Osteocyte (in vitro differentiated cells): ENCODE results near the gene TRMT10B. TPM values are rescaled to one million over a fixed set of nuclear protein-coding genes. Genes with fewer than 3 reads are reported as not detected.

Source experiments
- DNase-seq: peaks from one replicate; pipeline ENCODE4 v3.0.0; 2021; ENCODE audit warnings: mixed read lengths; ENCODE audit not compliant: unreplicated experiment; ENCODE audit errors: extremely low spot score
- H3K27ac Mint-ChIP-seq: one replicate; pipeline ENCODE4 v1.8.0; 2021; ENCODE audit warnings: mild to moderate bottlenecking, mixed read lengths; ENCODE audit not compliant: unreplicated experiment
- H3K27me3 Mint-ChIP-seq: one replicate; pipeline ENCODE4 v1.8.0; 2021; ENCODE audit warnings: mixed read lengths; ENCODE audit not compliant: unreplicated experiment
- H3K36me3 Mint-ChIP-seq: one replicate; pipeline ENCODE4 v1.8.0; 2021; ENCODE audit warnings: mixed read lengths; ENCODE audit not compliant: unreplicated experiment
- H3K4me1 Mint-ChIP-seq: one replicate; pipeline ENCODE4 v1.8.0; 2021; ENCODE audit warnings: mixed read lengths; ENCODE audit not compliant: unreplicated experiment
- H3K4me3 Mint-ChIP-seq: one replicate; pipeline ENCODE4 v1.8.0; 2021; ENCODE audit warnings: mild to moderate bottlenecking, moderate library complexity, mixed read lengths; ENCODE audit not compliant: unreplicated experiment
- H3K9me3 Mint-ChIP-seq: one replicate; pipeline ENCODE4 v1.8.0; 2021; ENCODE audit warnings: mixed read lengths; ENCODE audit not compliant: unreplicated experiment
- total RNA-seq: library from RNA; stranded (reverse); gene quantifications from 2 replicates; pipeline ENCODE4 v1.2.1, GENCODE V29; 2021
- TF ChIP-seq, protein P1 (sequence below): fragments of 200-600 bp; sonication (generic); IDR thresholded peaks from 2 replicates; pipeline ENCODE4 v1.5.0; 2021; ENCODE audit warnings: antibody characterized with exemption, mild to moderate bottlenecking, moderate library complexity

The TRMT10B gene
- total RNA-seq, 1 donor from 2014 or later = 10.8 TPM

DNA sequence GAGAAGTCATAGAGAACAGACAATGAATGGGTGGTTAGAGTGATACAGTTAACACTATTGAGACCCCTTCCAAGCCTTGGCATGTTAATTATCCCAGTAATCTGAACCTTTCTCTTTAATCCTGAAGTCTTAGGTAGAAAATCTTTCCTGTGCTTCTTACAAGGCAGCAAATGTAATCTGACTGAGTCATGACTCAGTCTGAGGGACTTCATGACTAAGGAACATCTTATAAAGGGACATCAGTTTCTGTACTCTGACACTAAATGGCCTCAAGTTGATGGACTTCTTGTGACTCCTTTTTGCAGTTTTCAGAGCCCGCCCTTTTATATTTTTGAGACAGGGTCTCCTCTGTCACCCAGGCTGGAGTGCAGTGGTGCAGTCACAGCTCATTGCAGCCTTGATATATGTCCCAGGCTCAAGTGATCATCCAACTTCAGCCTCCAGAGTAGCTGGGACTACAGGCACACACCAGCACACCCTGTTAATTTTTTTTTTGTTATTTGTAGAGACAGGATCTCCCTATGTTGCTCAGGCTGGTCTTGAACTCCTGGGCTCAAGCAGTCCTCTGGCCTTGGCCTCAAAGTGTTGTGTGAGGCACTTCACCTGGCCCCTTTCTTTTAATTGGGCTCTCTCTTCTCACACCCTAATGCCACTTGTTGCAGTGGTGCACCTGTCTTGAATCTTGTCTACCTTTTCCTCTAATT lies 21.8 kb downstream of the TRMT10B start:
- H3K4me1 Mint-ChIP-seq = no peaks in the 10 kb centered on the region
- H3K27ac Mint-ChIP-seq = no peak overlapping the region
- peaks cover 34% of the 10 kb centered on the region for H3K36me3 Mint-ChIP-seq
- TF ChIP-seq, protein P1, sequence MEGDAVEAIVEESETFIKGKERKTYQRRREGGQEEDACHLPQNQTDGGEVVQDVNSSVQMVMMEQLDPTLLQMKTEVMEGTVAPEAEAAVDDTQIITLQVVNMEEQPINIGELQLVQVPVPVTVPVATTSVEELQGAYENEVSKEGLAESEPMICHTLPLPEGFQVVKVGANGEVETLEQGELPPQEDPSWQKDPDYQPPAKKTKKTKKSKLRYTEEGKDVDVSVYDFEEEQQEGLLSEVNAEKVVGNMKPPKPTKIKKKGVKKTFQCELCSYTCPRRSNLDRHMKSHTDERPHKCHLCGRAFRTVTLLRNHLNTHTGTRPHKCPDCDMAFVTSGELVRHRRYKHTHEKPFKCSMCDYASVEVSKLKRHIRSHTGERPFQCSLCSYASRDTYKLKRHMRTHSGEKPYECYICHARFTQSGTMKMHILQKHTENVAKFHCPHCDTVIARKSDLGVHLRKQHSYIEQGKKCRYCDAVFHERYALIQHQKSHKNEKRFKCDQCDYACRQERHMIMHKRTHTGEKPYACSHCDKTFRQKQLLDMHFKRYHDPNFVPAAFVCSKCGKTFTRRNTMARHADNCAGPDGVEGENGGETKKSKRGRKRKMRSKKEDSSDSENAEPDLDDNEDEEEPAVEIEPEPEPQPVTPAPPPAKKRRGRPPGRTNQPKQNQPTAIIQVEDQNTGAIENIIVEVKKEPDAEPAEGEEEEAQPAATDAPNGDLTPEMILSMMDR = no peak
- no peaks in the 10 kb centered on the region for H3K27me3 Mint-ChIP-seq
- no peak for DNase-seq
- no peak overlapping the region for H3K4me3 Mint-ChIP-seq
- H3K9me3 Mint-ChIP-seq = no peaks in the 10 kb centered on the region

DNA sequence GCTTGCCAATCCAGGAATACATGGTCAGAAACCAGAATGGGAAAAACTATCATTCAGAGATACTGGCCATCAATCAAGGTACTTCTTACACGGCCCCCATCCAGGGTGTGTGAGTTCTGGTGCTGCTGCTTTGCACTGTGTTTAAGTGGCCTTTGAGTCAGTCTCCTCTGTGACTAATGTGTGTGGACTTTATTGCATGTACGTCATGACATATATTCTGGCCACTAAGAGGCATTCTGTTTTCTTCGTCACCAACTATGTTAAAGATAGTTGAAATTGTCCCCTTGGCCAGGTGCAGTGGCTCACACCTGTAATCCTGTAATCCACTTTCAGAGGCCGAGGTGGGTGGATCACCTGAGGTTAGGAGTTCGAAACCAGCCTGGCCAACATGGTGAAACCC lies 22.7 kb downstream of the TRMT10B start:
- no peak for DNase-seq
- no peaks in the 10 kb centered on the region for H3K9me3 Mint-ChIP-seq
- H3K4me3 Mint-ChIP-seq = no peak overlapping the region
- no peaks in the 10 kb centered on the region for H3K4me1 Mint-ChIP-seq
- no peak overlapping the region for H3K27ac Mint-ChIP-seq
- H3K36me3 Mint-ChIP-seq = peaks cover 43% of the 10 kb centered on the region
- TF ChIP-seq, protein P1 = no peak
- H3K27me3 Mint-ChIP-seq = no peaks in the 10 kb centered on the region

DNA sequence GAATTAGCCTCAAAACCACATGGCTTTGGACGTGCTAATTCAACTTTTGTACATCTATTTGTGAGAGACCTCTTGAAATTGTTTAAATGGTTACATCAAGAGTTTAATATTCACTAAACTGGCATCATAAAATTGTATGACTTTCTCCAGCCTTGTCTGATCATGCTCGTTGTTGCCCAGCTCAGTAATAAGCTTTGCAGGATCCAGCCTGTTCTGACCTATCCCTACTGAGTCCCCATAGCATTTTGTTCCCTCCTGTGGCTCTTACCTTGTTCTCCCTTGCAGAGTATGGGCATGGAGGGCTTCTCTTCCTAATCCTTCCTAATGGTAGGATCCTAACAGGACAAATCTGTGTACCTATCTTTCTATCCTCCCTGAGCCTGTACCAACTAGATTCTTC lies 24.9 kb downstream of the TRMT10B start:
- DNase-seq = no peak
- peak overlapping the region; percentile 14 for H3K27ac Mint-ChIP-seq
- TF ChIP-seq, protein P1 = no peak
- no peak overlapping the region for H3K4me3 Mint-ChIP-seq
- no peaks in the 10 kb centered on the region for H3K9me3 Mint-ChIP-seq
- H3K36me3 Mint-ChIP-seq = peaks cover 48% of the 10 kb centered on the region
- no peaks in the 10 kb centered on the region for H3K27me3 Mint-ChIP-seq
- H3K4me1 Mint-ChIP-seq = peaks cover 7% of the 10 kb centered on the region

DNA sequence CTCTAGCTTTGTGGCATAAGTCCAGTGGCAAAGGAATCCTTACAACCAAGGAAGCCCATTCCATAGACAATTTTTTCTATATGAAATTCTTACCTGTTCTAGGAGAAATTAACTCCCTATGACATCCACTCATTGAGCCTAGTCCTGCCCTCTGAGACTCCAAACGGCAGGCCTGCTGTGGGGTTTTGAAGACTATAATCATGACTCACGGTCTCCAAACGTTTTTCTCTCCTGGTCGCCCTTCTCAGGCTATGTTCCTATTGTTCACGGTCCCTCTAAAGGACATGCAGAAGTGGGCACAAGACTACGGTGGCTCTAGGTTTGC lies 30.6 kb downstream of the TRMT10B start:
- peaks cover 28% of the 10 kb centered on the region for H3K4me1 Mint-ChIP-seq
- peak overlapping the region; percentile 99 for H3K4me3 Mint-ChIP-seq
- H3K27ac Mint-ChIP-seq = peak overlapping the region; percentile 91
- TF ChIP-seq, protein P1 = no peak
- no peaks in the 10 kb centered on the region for H3K27me3 Mint-ChIP-seq
- DNase-seq = no peak
- H3K36me3 Mint-ChIP-seq = peaks cover 29% of the 10 kb centered on the region
- no peaks in the 10 kb centered on the region for H3K9me3 Mint-ChIP-seq

DNA sequence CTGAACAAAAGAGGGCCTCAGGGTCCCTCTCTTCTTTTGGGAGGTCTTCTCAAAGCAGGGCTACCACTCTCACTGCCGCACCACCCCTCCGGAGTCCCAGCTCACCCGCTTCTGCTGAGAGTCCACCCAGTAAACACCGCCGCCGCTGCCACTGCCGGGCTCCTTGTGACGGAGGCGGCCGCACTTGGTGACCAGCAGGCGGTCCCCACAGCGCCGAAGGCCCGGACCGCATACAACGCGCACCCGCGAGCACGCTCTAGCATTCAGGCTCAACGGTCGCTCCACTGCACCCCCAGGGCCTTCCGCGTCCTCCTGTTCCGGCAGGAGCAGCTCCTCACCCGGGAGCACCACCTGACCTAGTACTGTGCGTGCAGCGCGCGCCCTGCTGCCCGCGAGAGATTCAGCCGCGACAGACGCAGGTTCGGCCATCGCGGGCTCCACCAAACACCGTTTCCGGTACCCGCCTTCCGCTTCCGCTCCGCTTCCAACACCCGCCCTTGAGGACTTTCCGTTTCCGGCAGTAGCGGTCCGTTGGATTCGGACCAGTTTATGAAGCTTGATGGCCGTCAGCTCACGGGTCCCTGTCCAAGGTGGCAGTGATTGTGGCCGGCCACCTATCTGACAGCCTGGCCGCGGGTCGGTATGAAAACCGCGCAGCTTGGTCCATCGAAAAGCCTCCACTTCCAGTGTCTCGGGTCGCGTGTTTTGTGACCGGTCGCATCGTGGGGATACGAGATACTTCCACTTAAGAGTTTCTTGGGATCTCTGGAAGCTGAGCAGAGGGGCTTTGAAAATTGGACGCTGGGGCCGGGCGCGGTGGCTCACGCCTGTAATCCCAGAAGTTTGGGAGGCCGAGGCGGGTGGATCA lies 31.2 kb downstream of the TRMT10B start, which contains the start of gene EXOSC3:
Gene EXOSC3, minus strand, starts transcription at position 449 of the 868 bp plus-strand sequence. Its CDS starts 20 bp downstream, at position 429.
- Mint-ChIP-seq H3K9me3 (no peaks in the 10 kb centered on the region), H3K27ac (peak within 1 kb of the TSS; percentile 91), H3K4me3 (peak within 1 kb of the TSS; percentile 99), H3K4me1 (peaks cover 28% of the 10 kb centered on the region), H3K27me3 (no peaks in the 10 kb centered on the region), H3K36me3 (peaks cover 25% of the 10 kb centered on the region)
- TF ChIP-seq, protein P1 = no peak
- peak; percentile 94 for DNase-seq
